ENCODE data around the gene CYSLTR2.

Gene CYSLTR2

GRCh38 chr13:48731001-48731658, 77.4 kb downstream of the CYSLTR2 start:
- no peak overlapping the region for H3K27ac ChIP-seq
- H3K36me3 ChIP-seq = no peaks in the 10 kb centered on the region
- H3K27me3 ChIP-seq = no peaks in the 10 kb centered on the region
- no peak overlapping the region for H3K4me3 ChIP-seq
- no peak overlapping the region for H3K4me2 ChIP-seq
- H4K20me1 ChIP-seq = no peaks in the 10 kb centered on the region
- no peak overlapping the region for H3K9ac ChIP-seq
- H3K4me1 ChIP-seq = peaks cover 5% of the 10 kb centered on the region; the same call in 1 of the 2 replicates
- peaks cover 22% of the 10 kb centered on the region for H3K9me3 ChIP-seq
- TF ChIP-seq Cebpa-rat (IDR thresholded peaks at IDR 0.05) = no peak

- Histone ChIP-seq H3K4me3 (no peak overlapping the region), H3K4me1 (peaks cover 3% of the 10 kb centered on the region; the same call in 1 of the 2 replicates), H3K4me2 (no peak overlapping the region), H3K36me3 (no peaks in the 10 kb centered on the region), H4K20me1 (no peaks in the 10 kb centered on the region), H3K27me3 (no peaks in the 10 kb centered on the region), H3K9me3 (peaks cover 22% of the 10 kb centered on the region), H3K27ac (no peak overlapping the region), H3K9ac (no peak overlapping the region)
- no peak for TF ChIP-seq Cebpa-rat (IDR thresholded peaks at IDR 0.05)
Measured at GRCh38 chr13:48731957-48732569, 78.3 kb downstream of the CYSLTR2 start.

GRCh38 chr13:48733739-48734335, 80.1 kb downstream of the CYSLTR2 start:
- Histone ChIP-seq H3K27ac (no peak overlapping the region), H3K9ac (no peak overlapping the region), H3K36me3 (no peaks in the 10 kb centered on the region), H3K4me2 (no peak overlapping the region), H3K9me3 (peaks cover 22% of the 10 kb centered on the region), H4K20me1 (no peaks in the 10 kb centered on the region), H3K27me3 (no peaks in the 10 kb centered on the region), H3K4me3 (no peak overlapping the region), H3K4me1 (no peaks in the 10 kb centered on the region)
- TF ChIP-seq Cebpa-rat (IDR thresholded peaks at IDR 0.05) = no peak

- H3K36me3 ChIP-seq = no peaks in the 10 kb centered on the region
- no peaks in the 10 kb centered on the region for H3K4me1 ChIP-seq
- peaks cover 22% of the 10 kb centered on the region for H3K9me3 ChIP-seq
- no peaks in the 10 kb centered on the region for H4K20me1 ChIP-seq
- no peaks in the 10 kb centered on the region for H3K27me3 ChIP-seq
- H3K4me3 ChIP-seq = no peak overlapping the region
- no peak overlapping the region for H3K4me2 ChIP-seq
- no peak overlapping the region for H3K27ac ChIP-seq
- TF ChIP-seq Cebpa-rat (IDR thresholded peaks at IDR 0.05) = no peak
- H3K9ac ChIP-seq = no peak overlapping the region
Measured at GRCh38 chr13:48735571-48735970, 81.8 kb downstream of the CYSLTR2 start.

- H4K20me1 ChIP-seq = no peaks in the 10 kb centered on the region
- no peak overlapping the region for H3K4me3 ChIP-seq
- no peak overlapping the region for H3K9ac ChIP-seq
- no peaks in the 10 kb centered on the region for H3K27me3 ChIP-seq
- H3K27ac ChIP-seq = no peak overlapping the region
- H3K9me3 ChIP-seq = 0 out of 2 replicates have a peak, but pooled peaks cover 11% of the 10 kb centered on the region
- H3K4me1 ChIP-seq = no peaks in the 10 kb centered on the region
- no peak overlapping the region for H3K4me2 ChIP-seq
- TF ChIP-seq Cebpa-rat (IDR thresholded peaks at IDR 0.05) = no peak
- no peaks in the 10 kb centered on the region for H3K36me3 ChIP-seq
Measured at GRCh38 chr13:48737689-48738088, 84.0 kb downstream of the CYSLTR2 start.

- Histone ChIP-seq H4K20me1 (no peaks in the 10 kb centered on the region), H3K27ac (no peak overlapping the region), H3K9me3 (peaks cover 6% of the 10 kb centered on the region; the same call in 1 of the 2 replicates), H3K9ac (no peak overlapping the region), H3K4me3 (no peak overlapping the region), H3K27me3 (no peaks in the 10 kb centered on the region), H3K36me3 (no peaks in the 10 kb centered on the region), H3K4me1 (no peaks in the 10 kb centered on the region), H3K4me2 (no peak overlapping the region)
- TF ChIP-seq Cebpa-rat (IDR thresholded peaks at IDR 0.05) = no peak
Measured at GRCh38 chr13:48738311-48738710, 84.6 kb downstream of the CYSLTR2 start.

GRCh38 chr13:48739386-48739964, 85.7 kb downstream of the CYSLTR2 start:
- Histone ChIP-seq H4K20me1 (no peaks in the 10 kb centered on the region), H3K4me1 (no peaks in the 10 kb centered on the region), H3K9ac (no peak overlapping the region), H3K9me3 (no peaks in the 10 kb centered on the region; the same call in 1 of the 2 replicates), H3K36me3 (no peaks in the 10 kb centered on the region), H3K27me3 (no peaks in the 10 kb centered on the region), H3K4me3 (no peak overlapping the region), H3K4me2 (no peak overlapping the region), H3K27ac (no peak overlapping the region)
- no peak for TF ChIP-seq Cebpa-rat (IDR thresholded peaks at IDR 0.05)

GRCh38 chr13:48741377-48741776, 87.6 kb downstream of the CYSLTR2 start:
- no peak for TF ChIP-seq Cebpa-rat (IDR thresholded peaks at IDR 0.05)
- Histone ChIP-seq H3K4me1 (no peaks in the 10 kb centered on the region), H3K27ac (no peak overlapping the region), H3K9ac (no peak overlapping the region), H3K4me3 (no peak overlapping the region), H3K9me3 (no peaks in the 10 kb centered on the region; the same call in 1 of the 2 replicates), H3K4me2 (no peak overlapping the region), H3K36me3 (no peaks in the 10 kb centered on the region), H4K20me1 (no peaks in the 10 kb centered on the region), H3K27me3 (no peaks in the 10 kb centered on the region)

- Histone ChIP-seq H3K27me3 (no peaks in the 10 kb centered on the region), H3K4me1 (no peaks in the 10 kb centered on the region), H4K20me1 (no peaks in the 10 kb centered on the region), H3K4me2 (no peak overlapping the region), H3K9me3 (no peaks in the 10 kb centered on the region; the same call in 1 of the 2 replicates), H3K27ac (no peak overlapping the region), H3K9ac (no peak overlapping the region), H3K4me3 (no peak overlapping the region), H3K36me3 (no peaks in the 10 kb centered on the region)
- no peak for TF ChIP-seq Cebpa-rat (IDR thresholded peaks at IDR 0.05)
Measured at GRCh38 chr13:48746821-48747220, 93.1 kb downstream of the CYSLTR2 start.

- no peak overlapping the region for H3K4me2 ChIP-seq
- H3K9me3 ChIP-seq = no peaks in the 10 kb centered on the region; the same call in 1 of the 2 replicates
- H3K4me1 ChIP-seq = no peaks in the 10 kb centered on the region
- H3K27me3 ChIP-seq = no peaks in the 10 kb centered on the region
- H3K27ac ChIP-seq = no peak overlapping the region
- H4K20me1 ChIP-seq = no peaks in the 10 kb centered on the region
- no peak for TF ChIP-seq Cebpa-rat (IDR thresholded peaks at IDR 0.05)
- H3K36me3 ChIP-seq = no peaks in the 10 kb centered on the region
- no peak overlapping the region for H3K9ac ChIP-seq
- no peak overlapping the region for H3K4me3 ChIP-seq
Measured at GRCh38 chr13:48748681-48749080, 95.0 kb downstream of the CYSLTR2 start.
